MCF 10A (cell line): ENCODE data around the gene TMUB1. TPM values are rescaled to one million over a fixed set of nuclear protein-coding genes. Genes with fewer than 3 reads are reported as not detected.

ENCODE experiments used
- BruUV-seq: library from RNA; stranded (reverse); fragments of 400-500 nt; replicated peaks from 2 replicates; lab custom pipeline; 2021; lab: Mats Ljungman, UMichigan
- CTCF ChIA-PET: fragments of 300-600 bp; sonication (Branson Sonifier 250); formaldehyde crosslinking; extraction: SDS; loops from one replicate; lab custom pipeline; 2021; ENCODE audit warnings: antibody characterized with exemption, inconsistent platforms; lab: Yijun Ruan, JAX
- POLR2A ChIA-PET: fragments of 300-600, 350-650 bp; sonication (Branson Sonifier 250); formaldehyde crosslinking; extraction: SDS; loops from one replicate; lab custom pipeline; 2020; ENCODE audit warnings: antibody characterized with exemption, inconsistent platforms; lab: Yijun Ruan, JAX
- DNase-seq: peaks from one replicate; pipeline ENCODE4 v3.0.0-alpha.2; 2018; ENCODE audit not compliant: unreplicated experiment
- H3K27ac Mint-ChIP-seq: one replicate; pipeline ENCODE4 v1.8.0; 2022; ENCODE audit warnings: mild to moderate bottlenecking, low read depth, mixed read lengths; ENCODE audit not compliant: unreplicated experiment
- H3K27me3 Mint-ChIP-seq: one replicate; pipeline ENCODE4 v1.8.0; 2022; ENCODE audit warnings: mixed read lengths; ENCODE audit not compliant: insufficient read depth, unreplicated experiment
- H3K36me3 Mint-ChIP-seq: one replicate; pipeline ENCODE4 v1.8.0; 2022; ENCODE audit warnings: mild to moderate bottlenecking, moderate library complexity, mixed read lengths; ENCODE audit not compliant: insufficient read depth, unreplicated experiment
- H3K4me1 Mint-ChIP-seq: one replicate; pipeline ENCODE4 v1.8.0; 2022; ENCODE audit warnings: mixed read lengths; ENCODE audit not compliant: insufficient read depth, unreplicated experiment
- H3K4me3 Mint-ChIP-seq: one replicate; pipeline ENCODE4 v1.8.0; 2022; ENCODE audit warnings: mild to moderate bottlenecking, moderate library complexity, mixed read lengths; ENCODE audit not compliant: unreplicated experiment
- H3K9me3 Mint-ChIP-seq: one replicate; pipeline ENCODE4 v1.8.0; 2022; ENCODE audit warnings: mixed read lengths; ENCODE audit not compliant: unreplicated experiment
- CTCF ChIP-seq: fragments of 200-600 bp; IDR thresholded peaks from one replicate; pipeline ENCODE4 v1.8.0; 2022; ENCODE audit warnings: antibody characterized with exemption, mild to moderate bottlenecking; ENCODE audit not compliant: unreplicated experiment
- intact Hi-C: fragments of 100-400 bp; cut with micrococcal nuclease; formaldehyde crosslinking; loops from 2 replicates; pipeline ENCODE4 v1.14.1; 2022
- total RNA-seq: library from RNA; stranded (reverse); gene quantifications from 2 replicates; pipeline ENCODE4 v1.2.3, GENCODE V29; 2022

TMUB1 gene
- total RNA-seq, 1 experiment from 2014 or later, result 30.1 TPM

GRCh38 chr7:151121380-151122170 is 38.3 kb upstream of the TMUB1 start:
- ChIA-PET POLR2A (interaction anchor here (0.7 kb wide), 1 partner anchor 66 kb away, joined by 4 read pairs; no protein-coding TSS in a partner anchor), CTCF (interaction anchor here (1.2 to 2.0 kb wide), 2 partner anchors 11 to 55 kb away, joined by 4 to 10 read pairs; no protein-coding TSS in a partner anchor)
- intact Hi-C loops, result no loop called here
- no peak overlapping the region for H3K27ac Mint-ChIP-seq
- H3K4me3 Mint-ChIP-seq, result no peak overlapping the region
- H3K27me3 Mint-ChIP-seq, result no peaks in the 10 kb centered on the region
- BruUV-seq, result no TSS peak
- H3K36me3 Mint-ChIP-seq, result peaks cover 46% of the 10 kb centered on the region
- no peak for TF ChIP-seq CTCF
- no peak for DNase-seq
- H3K9me3 Mint-ChIP-seq, result no peaks in the 10 kb centered on the region
- peaks cover 12% of the 10 kb centered on the region for H3K4me1 Mint-ChIP-seq

GRCh38 chr7:151120896-151121295 is 37.6 kb upstream of the TMUB1 start:
- Mint-ChIP-seq H3K4me3 (no peak overlapping the region), H3K4me1 (peaks cover 18% of the 10 kb centered on the region), H3K27ac (no peak overlapping the region), H3K9me3 (no peaks in the 10 kb centered on the region), H3K36me3 (peaks cover 46% of the 10 kb centered on the region), H3K27me3 (no peaks in the 10 kb centered on the region)
- ChIA-PET POLR2A (interaction anchor here (0.7 kb wide), 1 partner anchor 67 kb away, joined by 4 read pairs; no protein-coding TSS in a partner anchor), CTCF (interaction anchor here (2.0 kb wide), 1 partner anchor 10 kb away, joined by 10 read pairs; no protein-coding TSS in a partner anchor)
- intact Hi-C loops, result no loop called here
- no peak for DNase-seq
- BruUV-seq, result no TSS peak
- no peak for TF ChIP-seq CTCF

- Mint-ChIP-seq H3K27me3 (no peaks in the 10 kb centered on the region), H3K9me3 (no peaks in the 10 kb centered on the region), H3K4me1 (peaks cover 20% of the 10 kb centered on the region), H3K27ac (no peak overlapping the region), H3K36me3 (peaks cover 46% of the 10 kb centered on the region), H3K4me3 (no peak overlapping the region)
- CTCF ChIA-PET, result interaction anchor here (0.6 to 2.0 kb wide), 6 partner anchors 9 to 221 kb away, joined by 3 to 10 read pairs (median 4); partner anchors contain the start of gene NUB1
- BruUV-seq, result no TSS peak
- intact Hi-C loops, result no loop called here
- POLR2A ChIA-PET, result no interaction called here
- DNase-seq, result no peak
- no peak for TF ChIP-seq CTCF
These were observed 36.6 kb upstream of the TMUB1 start for GRCh38 chr7:151119902-151120301.

GRCh38 chr7:151119055-151119415 is 35.7 kb upstream of the TMUB1 start:
- no peak for DNase-seq
- no peaks in the 10 kb centered on the region for H3K27me3 Mint-ChIP-seq
- no peak overlapping the region for H3K4me3 Mint-ChIP-seq
- no TSS peak for BruUV-seq
- POLR2A ChIA-PET, result no interaction called here
- TF ChIP-seq CTCF, result no peak
- peak overlapping the region; percentile 16 for H3K27ac Mint-ChIP-seq
- CTCF ChIA-PET, result interaction anchor here (0.9 to 1.4 kb wide), 2 partner anchors 53 to 156 kb away, joined by 5 to 6 read pairs; no protein-coding TSS in a partner anchor
- intact Hi-C loops, result no loop called here
- peaks cover 20% of the 10 kb centered on the region for H3K4me1 Mint-ChIP-seq
- peaks cover 42% of the 10 kb centered on the region for H3K36me3 Mint-ChIP-seq
- no peaks in the 10 kb centered on the region for H3K9me3 Mint-ChIP-seq
